Neural progenitor cell (in vitro differentiated cells): Measurements from ENCODE around the gene MAD1L1.

ENCODE experiments used
- EZH2 ChIP-seq: fragments of 200-600 bp; sonication (generic); IDR thresholded peaks from 2 replicates; pipeline ENCODE4 v1.6.1; 2017; ENCODE audit warnings: antibody characterized with exemption, mild to moderate bottlenecking, moderate library complexity
- EZH2phosphoT487 ChIP-seq: fragments of 200-600 bp; sonication (generic); IDR thresholded peaks from 2 replicates; pipeline ENCODE4 v1.6.1; 2017; ENCODE audit warnings: antibody characterized with exemption
- TF ChIP-seq, protein P1 (sequence below): fragments of 200-600 bp; sonication (generic); IDR thresholded peaks from 2 replicates; pipeline ENCODE4 v1.5.1; 2017; ENCODE audit warnings: antibody characterized with exemption, mild to moderate bottlenecking

DNA sequence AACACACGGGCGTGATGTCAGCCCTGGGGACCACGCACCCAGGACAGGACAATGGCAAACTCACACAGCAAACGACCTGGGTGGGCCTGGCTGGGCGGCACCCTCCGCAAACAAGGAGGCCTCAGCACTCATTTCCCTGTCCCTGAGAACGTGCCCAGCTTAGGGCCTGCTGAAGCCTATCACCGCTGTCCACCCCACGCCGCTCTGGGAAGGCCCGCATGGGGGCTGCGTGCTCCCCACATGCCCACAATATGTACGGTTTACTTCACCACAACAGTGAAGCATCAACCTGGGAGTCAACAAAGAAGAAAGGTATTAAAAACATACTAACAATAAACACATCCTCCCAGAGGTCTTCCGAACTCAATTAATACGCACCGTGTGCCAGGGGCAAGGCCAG, 12.2 kb downstream of the MAD1L1 start:
- TF ChIP-seq, protein P1, sequence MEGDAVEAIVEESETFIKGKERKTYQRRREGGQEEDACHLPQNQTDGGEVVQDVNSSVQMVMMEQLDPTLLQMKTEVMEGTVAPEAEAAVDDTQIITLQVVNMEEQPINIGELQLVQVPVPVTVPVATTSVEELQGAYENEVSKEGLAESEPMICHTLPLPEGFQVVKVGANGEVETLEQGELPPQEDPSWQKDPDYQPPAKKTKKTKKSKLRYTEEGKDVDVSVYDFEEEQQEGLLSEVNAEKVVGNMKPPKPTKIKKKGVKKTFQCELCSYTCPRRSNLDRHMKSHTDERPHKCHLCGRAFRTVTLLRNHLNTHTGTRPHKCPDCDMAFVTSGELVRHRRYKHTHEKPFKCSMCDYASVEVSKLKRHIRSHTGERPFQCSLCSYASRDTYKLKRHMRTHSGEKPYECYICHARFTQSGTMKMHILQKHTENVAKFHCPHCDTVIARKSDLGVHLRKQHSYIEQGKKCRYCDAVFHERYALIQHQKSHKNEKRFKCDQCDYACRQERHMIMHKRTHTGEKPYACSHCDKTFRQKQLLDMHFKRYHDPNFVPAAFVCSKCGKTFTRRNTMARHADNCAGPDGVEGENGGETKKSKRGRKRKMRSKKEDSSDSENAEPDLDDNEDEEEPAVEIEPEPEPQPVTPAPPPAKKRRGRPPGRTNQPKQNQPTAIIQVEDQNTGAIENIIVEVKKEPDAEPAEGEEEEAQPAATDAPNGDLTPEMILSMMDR: no peak
- TF ChIP-seq EZH2: no peak
- TF ChIP-seq EZH2phosphoT487: no peak
